ENCODE measurements around the gene RMDN2.

- TF ChIP-seq CTCF (IDR thresholded peaks at IDR 0.05; ENCODE audit: low read length) (no peak), EZH2 (IDR thresholded peaks at IDR 0.05; ENCODE audit: borderline replicate concordance, low read length) (no peak)
Measured at GRCh38 chr2:37917281-37918228, 7.5 kb upstream of the RMDN2 start.
